Measurements from ENCODE around the gene LGI1.
A peak's percentile ranks its signal among the peaks of the same experiment; 100 is the strongest.

LGI1 gene

DNA sequence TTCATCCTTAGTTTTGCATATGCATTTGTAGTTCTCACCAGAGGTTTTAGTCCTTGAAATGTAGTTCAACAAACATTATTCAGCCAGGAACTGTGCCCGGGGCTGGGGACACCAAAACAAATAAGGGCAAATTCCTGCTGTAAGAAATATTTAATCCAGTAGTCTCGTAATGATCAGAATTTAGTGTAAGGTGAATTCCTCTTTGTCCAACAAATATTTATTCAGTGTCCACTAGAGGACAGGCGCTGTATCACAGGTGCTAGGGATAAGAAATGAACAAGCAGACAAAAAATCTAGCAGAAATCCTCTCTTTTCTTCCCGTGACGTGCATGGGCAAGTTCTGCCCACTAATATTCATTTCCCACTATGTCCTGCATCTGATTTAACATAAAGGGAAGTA, 17.6 kb downstream of the LGI1 start:
- no peak for TF ChIP-seq ZFX (IDR thresholded peaks at IDR 0.05; ENCODE audit: borderline replicate concordance)
- TF ChIP-seq, protein P1, sequence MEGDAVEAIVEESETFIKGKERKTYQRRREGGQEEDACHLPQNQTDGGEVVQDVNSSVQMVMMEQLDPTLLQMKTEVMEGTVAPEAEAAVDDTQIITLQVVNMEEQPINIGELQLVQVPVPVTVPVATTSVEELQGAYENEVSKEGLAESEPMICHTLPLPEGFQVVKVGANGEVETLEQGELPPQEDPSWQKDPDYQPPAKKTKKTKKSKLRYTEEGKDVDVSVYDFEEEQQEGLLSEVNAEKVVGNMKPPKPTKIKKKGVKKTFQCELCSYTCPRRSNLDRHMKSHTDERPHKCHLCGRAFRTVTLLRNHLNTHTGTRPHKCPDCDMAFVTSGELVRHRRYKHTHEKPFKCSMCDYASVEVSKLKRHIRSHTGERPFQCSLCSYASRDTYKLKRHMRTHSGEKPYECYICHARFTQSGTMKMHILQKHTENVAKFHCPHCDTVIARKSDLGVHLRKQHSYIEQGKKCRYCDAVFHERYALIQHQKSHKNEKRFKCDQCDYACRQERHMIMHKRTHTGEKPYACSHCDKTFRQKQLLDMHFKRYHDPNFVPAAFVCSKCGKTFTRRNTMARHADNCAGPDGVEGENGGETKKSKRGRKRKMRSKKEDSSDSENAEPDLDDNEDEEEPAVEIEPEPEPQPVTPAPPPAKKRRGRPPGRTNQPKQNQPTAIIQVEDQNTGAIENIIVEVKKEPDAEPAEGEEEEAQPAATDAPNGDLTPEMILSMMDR (IDR thresholded peaks at IDR 0.05): peak; percentile 25; the same call in 1 of the 2 replicates
- no peak overlapping the region for H3K27ac ChIP-seq

DNA sequence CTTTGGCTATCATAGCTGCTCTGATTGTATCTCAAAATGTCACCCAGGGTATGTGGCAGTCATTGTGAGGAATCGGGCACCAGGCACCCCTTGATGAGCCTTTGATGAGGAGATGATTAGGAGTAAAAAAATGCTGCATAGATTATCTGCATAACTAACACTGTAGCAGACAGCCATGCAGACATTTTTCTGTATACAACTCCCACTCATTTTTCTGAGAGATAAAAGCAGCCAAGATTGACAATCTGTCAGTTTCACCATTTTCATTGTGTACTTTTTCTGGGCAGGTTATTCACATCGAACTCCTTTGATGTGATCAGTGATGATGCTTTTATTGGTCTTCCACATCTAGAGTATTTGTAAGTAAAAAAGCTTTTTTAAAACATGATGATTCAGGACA, 19.4 kb downstream of the LGI1 start:
- TF ChIP-seq, protein P1 (IDR thresholded peaks at IDR 0.05): no peak
- TF ChIP-seq ZFX (IDR thresholded peaks at IDR 0.05; ENCODE audit: borderline replicate concordance): no peak
- no peak overlapping the region for H3K27ac ChIP-seq

GRCh38 chr10:93784059-93784458, 26.3 kb downstream of the LGI1 start:
- no peak for TF ChIP-seq ZFX (IDR thresholded peaks at IDR 0.05; ENCODE audit: borderline replicate concordance)
- TF ChIP-seq, protein P1 (IDR thresholded peaks at IDR 0.05): no peak
- no peak overlapping the region for H3K27ac ChIP-seq

- TF ChIP-seq ZFX (IDR thresholded peaks at IDR 0.05; ENCODE audit: borderline replicate concordance): no peak
- TF ChIP-seq, protein P1 (IDR thresholded peaks at IDR 0.05): no peak
- H3K27ac ChIP-seq: no peak overlapping the region
These were observed 30.9 kb downstream of the LGI1 start for GRCh38 chr10:93788413-93789208.

- TF ChIP-seq, protein P1 (IDR thresholded peaks at IDR 0.05): no peak
- no peak for TF ChIP-seq ZFX (IDR thresholded peaks at IDR 0.05; ENCODE audit: borderline replicate concordance)
- H3K27ac ChIP-seq: no peak overlapping the region
These were observed 32.7 kb downstream of the LGI1 start for GRCh38 chr10:93790439-93790838.

GRCh38 chr10:93796167-93796566, 38.4 kb downstream of the LGI1 start:
- TF ChIP-seq ZFX (IDR thresholded peaks at IDR 0.05; ENCODE audit: borderline replicate concordance): no peak
- TF ChIP-seq, protein P1 (IDR thresholded peaks at IDR 0.05): no peak
- H3K27ac ChIP-seq: no peak overlapping the region

- H3K27ac ChIP-seq: peak overlapping the region; percentile 47
- TF ChIP-seq, protein P1 (IDR thresholded peaks at IDR 0.05): no peak
- TF ChIP-seq ZFX (IDR thresholded peaks at IDR 0.05; ENCODE audit: borderline replicate concordance): no peak
These were observed 40.1 kb downstream of the LGI1 start for GRCh38 chr10:93797825-93798224.
